ENCODE data around the gene STRIT1.

STRIT1 gene

DNA sequence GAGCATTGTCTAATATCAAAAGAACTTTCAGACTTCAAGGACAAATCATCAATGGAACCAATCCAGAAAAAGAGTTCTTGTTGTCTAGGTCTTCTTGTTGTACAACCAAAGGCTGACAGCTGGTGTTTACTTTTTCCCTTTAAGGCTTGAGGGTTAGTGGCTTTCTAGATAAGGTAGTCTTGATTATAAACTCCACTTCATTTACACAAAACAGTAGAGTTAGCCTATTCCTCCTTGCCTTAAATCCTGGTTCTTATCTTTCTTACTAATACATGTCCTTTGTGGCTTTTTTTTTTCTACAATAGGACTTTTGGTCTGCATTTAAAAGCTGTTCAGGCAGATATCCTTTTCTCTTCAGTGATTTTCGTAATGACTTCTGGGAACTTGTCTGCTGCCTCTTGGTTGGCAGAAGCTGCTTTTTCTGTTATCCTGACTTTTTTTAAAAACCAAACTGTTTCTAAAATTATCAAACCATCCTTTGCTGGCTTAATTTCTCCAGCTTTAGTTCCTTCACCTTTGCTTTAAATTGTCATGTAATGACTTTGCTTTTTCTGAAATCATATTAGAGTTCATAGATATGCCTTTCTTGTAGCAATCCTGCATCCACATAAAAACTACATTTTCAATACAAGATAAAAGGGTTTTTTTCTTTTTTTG is 44.8 kb downstream of the STRIT1 start:
- TF ChIP-seq, protein P1, sequence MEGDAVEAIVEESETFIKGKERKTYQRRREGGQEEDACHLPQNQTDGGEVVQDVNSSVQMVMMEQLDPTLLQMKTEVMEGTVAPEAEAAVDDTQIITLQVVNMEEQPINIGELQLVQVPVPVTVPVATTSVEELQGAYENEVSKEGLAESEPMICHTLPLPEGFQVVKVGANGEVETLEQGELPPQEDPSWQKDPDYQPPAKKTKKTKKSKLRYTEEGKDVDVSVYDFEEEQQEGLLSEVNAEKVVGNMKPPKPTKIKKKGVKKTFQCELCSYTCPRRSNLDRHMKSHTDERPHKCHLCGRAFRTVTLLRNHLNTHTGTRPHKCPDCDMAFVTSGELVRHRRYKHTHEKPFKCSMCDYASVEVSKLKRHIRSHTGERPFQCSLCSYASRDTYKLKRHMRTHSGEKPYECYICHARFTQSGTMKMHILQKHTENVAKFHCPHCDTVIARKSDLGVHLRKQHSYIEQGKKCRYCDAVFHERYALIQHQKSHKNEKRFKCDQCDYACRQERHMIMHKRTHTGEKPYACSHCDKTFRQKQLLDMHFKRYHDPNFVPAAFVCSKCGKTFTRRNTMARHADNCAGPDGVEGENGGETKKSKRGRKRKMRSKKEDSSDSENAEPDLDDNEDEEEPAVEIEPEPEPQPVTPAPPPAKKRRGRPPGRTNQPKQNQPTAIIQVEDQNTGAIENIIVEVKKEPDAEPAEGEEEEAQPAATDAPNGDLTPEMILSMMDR (IDR thresholded peaks at IDR 0.05; ENCODE audit: extremely low read depth, missing control alignments), result no peak
- no peak for DNase-seq (ENCODE audit: low spot score)

DNA sequence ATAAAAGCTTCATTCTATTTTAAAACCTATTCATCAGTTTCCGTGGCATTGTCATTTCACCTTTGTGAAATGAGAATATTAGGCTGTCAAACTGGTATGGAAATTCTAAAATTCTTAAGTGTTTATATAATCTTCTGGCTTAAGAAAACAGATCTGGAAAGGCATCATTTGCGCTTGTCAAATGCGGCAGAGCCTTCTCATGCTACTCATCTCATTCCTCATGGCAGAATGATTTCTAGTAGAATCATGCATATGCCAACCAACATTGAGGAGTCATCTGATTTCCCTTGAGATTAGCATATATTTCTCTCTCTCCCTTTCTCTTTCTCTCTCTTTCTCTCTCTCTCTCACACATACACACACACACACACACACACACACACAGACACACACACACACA is 48.8 kb downstream of the STRIT1 start:
- TF ChIP-seq, protein P1 (IDR thresholded peaks at IDR 0.05; ENCODE audit: extremely low read depth, missing control alignments), result no peak
- no peak for DNase-seq (ENCODE audit: low spot score)

DNA sequence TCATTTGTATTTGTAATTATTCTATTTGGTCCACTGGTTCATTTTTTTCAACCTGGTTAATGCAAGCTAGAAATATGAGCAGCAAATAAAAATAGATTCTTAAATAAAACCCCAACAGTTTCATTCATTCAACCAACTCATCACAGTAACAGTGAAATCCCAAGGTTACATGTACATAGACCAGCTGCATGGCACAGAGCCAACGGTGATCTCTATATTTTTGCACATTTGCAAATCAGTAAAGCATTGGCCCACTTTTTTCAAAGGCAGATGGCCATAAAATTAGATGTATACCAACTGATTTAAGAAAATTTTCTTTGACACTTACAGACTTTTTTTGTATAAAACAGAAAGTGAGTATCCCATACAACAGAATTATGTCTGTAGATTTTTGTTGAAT is 49.3 kb downstream of the STRIT1 start:
- DNase-seq (ENCODE audit: low spot score), result no peak
- TF ChIP-seq, protein P1 (IDR thresholded peaks at IDR 0.05; ENCODE audit: extremely low read depth, missing control alignments), result no peak

DNA sequence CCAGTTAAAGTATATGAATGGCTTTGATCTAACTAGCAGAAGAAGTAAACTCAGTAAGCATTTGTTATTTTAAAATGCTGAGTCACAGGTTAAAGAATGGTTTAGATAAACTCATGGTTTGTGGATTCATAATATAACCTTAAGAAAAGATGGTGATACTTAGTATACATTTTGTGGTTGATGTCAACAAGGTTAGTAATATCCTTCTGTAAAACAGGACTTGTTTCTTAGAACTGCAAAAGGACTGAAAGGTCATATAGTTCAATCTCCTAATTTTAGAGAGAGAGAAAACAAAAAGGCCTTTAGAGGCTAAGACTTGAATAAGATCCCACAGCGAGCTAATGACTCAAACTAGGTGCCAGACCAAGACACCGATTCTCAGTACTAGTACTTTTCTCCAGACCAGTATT is 50.0 kb downstream of the STRIT1 start:
- TF ChIP-seq, protein P1 (IDR thresholded peaks at IDR 0.05; ENCODE audit: extremely low read depth, missing control alignments), result no peak
- no peak for DNase-seq (ENCODE audit: low spot score)

DNA sequence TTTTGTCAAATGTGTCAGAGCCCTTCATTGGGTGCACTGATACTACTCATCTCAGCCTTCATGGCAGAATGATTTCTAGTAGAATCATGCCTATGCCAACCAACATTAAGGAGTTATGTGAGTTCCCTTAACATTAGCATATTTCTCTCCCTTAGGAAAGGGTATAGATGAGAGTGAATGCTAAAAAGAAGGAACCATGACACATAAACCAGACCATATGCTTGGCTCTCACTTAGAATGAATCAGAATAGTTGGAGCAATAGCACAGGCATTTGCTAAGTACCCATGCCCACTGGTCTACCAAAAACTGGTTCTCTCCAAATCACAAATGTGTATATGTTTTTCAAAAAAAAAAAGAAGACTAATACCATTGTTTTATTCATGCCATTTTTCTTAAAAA is 51.1 kb downstream of the STRIT1 start:
- DNase-seq (ENCODE audit: low spot score), result no peak
- TF ChIP-seq, protein P1 (IDR thresholded peaks at IDR 0.05; ENCODE audit: extremely low read depth, missing control alignments), result no peak

DNA sequence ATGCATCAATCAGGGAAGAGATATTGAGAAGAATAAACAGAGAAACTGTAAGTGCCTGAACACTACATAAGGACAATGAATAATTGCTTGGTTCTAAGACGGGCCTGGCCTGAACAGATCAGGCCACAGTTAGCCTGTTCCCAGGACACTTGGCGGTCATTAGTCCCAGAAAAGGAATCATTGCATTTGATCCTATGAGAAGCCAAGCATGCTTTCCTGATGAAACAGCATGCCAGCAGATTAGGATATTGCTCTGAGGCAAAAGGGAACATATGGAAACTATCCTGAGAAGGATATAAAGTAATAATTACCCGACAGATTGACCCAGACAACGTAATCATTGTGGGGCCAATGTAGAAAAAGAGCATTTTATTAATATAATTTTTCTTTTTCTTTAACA is 51.9 kb downstream of the STRIT1 start:
- TF ChIP-seq, protein P1 (IDR thresholded peaks at IDR 0.05; ENCODE audit: extremely low read depth, missing control alignments), result no peak
- no peak for DNase-seq (ENCODE audit: low spot score)

Measured in GM20000 (cell line).